Tibial nerve (tissue), 4 donors: ENCODE measurements around the gene CFAP52. TPM values are rescaled to one million over a fixed set of nuclear protein-coding genes. Genes with fewer than 3 reads are reported as not detected.

Experiments used
- DNase-seq, 2 donors: peaks; one replicate each; pipeline ENCODE4 v3.0.0-alpha.2; 2019; ENCODE audit warnings: low spot score in 2 of 2
- H3K27ac ChIP-seq, 4 donors: fragments of 200-600 bp; sonication (generic) in 3 of 4; one replicate each; pipeline ENCODE4 v1.5.1; 2017 to 2019; ENCODE audit warnings: mild to moderate bottlenecking in 1 of 4
- H3K27me3 ChIP-seq, 2 donors: fragments of 200-600 bp; sonication (generic) in 1 of 2; one replicate each; pipeline versions ENCODE4 v1.5.1 to v1.6.0; 2017 to 2019
- H3K36me3 ChIP-seq, 3 donors: fragments of 200-600 bp; sonication (generic); one replicate each; pipeline ENCODE4 v1.5.1; 2018 to 2019
- H3K4me1 ChIP-seq, 4 donors: fragments of 200-600 bp; sonication (generic) in 3 of 4; one replicate each; pipeline ENCODE4 v1.5.1; 2017 to 2019
- H3K4me3 ChIP-seq, 4 donors: fragments of 200-600 bp; sonication (generic) in 3 of 4; one replicate each; pipeline ENCODE4 v1.5.1; 2017 to 2019; ENCODE audit warnings: mild to moderate bottlenecking in 1 of 4, moderate library complexity in 1 of 4
- H3K9me3 ChIP-seq, 4 donors: fragments of 200-600 bp; sonication (generic) in 3 of 4; one replicate each; pipeline ENCODE4 v1.5.1; 2017 to 2019
- EP300 ChIP-seq, 2 donors: sonication (generic); formaldehyde crosslinking; IDR thresholded peaks; one replicate each; pipeline ENCODE4 v1.6.1; 2017; ENCODE audit warnings: antibody characterized with exemption in 2 of 2, mild to moderate bottlenecking in 1 of 2
- POLR2A ChIP-seq, 2 donors: fragments of 450-650 bp; IDR thresholded peaks; one replicate each; pipeline ENCODE4 v1.6.1; 2017; ENCODE audit warnings: antibody characterized with exemption in 2 of 2, mild to moderate bottlenecking in 2 of 2, moderate library complexity in 2 of 2
- WGBS, 2 donors: methylation state at CpG; one replicate each; pipeline ENCODE4 v1.1.5; 2018; 5-methylcytosine and 5-hydroxymethylcytosine counted together
- total RNA-seq, 4 donors: library from RNA; depleted of rRNA; stranded (reverse); fragments of >200 nt; gene quantifications; one replicate each; pipeline ENCODE4 v1.1.0, GENCODE V29; 2016
- TF ChIP-seq, protein P1 (sequence below), 5 experiments: fragments of 200-600 bp in 3 of 5; fragments of 450-650 bp in 2 of 5; sonication (generic) in 3 of 5; IDR thresholded peaks; one replicate each; pipeline ENCODE4 v1.5.1; 2016 to 2019; ENCODE audit warnings: antibody characterized with exemption in 5 of 5, mild to moderate bottlenecking in 3 of 5, moderate library complexity in 2 of 5

The CFAP52 gene
- total RNA-seq, 4 donors from 2014 or later = 0.22 to 1.6 (median 0.30) TPM; not detected in 1

DNA sequence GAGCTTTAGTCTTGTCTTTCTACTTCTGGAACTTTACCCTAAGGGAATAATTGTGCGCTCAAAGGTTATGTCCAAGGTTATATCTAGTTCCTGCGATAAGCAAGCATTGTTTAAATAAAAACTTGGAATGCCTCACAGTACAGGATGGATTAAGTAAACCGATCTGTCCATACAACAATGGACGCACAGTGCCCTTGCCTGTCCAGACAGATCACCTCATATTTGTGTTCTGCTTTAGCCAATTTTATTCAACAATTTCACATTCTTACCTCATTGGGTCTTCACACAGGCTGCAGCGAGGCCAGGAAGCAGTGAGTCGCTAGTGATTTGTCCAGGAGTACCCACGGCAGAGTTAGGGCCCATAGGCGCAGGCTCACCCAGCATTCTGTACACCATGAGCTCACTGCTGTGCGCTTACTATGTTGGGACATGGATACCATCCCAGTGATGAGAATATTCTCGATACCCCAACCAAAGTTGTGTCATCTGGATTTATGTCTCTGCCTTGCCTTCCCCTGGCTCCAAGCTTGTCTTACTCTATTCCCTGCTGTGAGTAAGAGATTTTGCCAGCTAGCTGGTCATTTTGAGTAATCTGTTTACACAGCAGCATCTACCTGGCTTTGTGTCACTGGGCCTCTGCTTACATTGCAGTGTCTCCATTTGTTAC lies 108.6 kb downstream of the CFAP52 start:
- no peak for TF ChIP-seq POLR2A (IDR thresholded peaks at IDR 0.05)
- no peak for TF ChIP-seq EP300 (IDR thresholded peaks at IDR 0.05)
- TF ChIP-seq, protein P1, sequence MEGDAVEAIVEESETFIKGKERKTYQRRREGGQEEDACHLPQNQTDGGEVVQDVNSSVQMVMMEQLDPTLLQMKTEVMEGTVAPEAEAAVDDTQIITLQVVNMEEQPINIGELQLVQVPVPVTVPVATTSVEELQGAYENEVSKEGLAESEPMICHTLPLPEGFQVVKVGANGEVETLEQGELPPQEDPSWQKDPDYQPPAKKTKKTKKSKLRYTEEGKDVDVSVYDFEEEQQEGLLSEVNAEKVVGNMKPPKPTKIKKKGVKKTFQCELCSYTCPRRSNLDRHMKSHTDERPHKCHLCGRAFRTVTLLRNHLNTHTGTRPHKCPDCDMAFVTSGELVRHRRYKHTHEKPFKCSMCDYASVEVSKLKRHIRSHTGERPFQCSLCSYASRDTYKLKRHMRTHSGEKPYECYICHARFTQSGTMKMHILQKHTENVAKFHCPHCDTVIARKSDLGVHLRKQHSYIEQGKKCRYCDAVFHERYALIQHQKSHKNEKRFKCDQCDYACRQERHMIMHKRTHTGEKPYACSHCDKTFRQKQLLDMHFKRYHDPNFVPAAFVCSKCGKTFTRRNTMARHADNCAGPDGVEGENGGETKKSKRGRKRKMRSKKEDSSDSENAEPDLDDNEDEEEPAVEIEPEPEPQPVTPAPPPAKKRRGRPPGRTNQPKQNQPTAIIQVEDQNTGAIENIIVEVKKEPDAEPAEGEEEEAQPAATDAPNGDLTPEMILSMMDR (IDR thresholded peaks at IDR 0.05) = no peak
- Histone ChIP-seq H3K9me3 (peaks cover 0 to 6% (median 0%) of the 10 kb centered on the region in 4 donors), H3K27ac (no peak overlapping the region), H3K4me3 (no peak overlapping the region), H3K4me1 (no peaks in the 10 kb centered on the region), H3K36me3 (no peaks in the 10 kb centered on the region), H3K27me3 (no peaks in the 10 kb centered on the region)
- 82 to 89% methylated on average over 10 of the region's 10 CpGs for WGBS, 2 donors
- no peak for DNase-seq

Other genes with a start within 250 kb of the CFAP52 start
- 10 to 100 TPM; 57.7 to 97.2 (median 69.1) TPM for gene STX8, start 822 bp upstream of the CFAP52 start, total RNA-seq
- gene USP43, start 68.9 kb downstream of the CFAP52 start, total RNA-seq = under 1 TPM; 0.20 to 0.84 (median 0.26) TPM
- not detected for gene DHRS7C, start 214.9 kb downstream of the CFAP52 start, total RNA-seq
- gene GSG1L2, start 245.4 kb downstream of the CFAP52 start, total RNA-seq = not detected
- gene GLP2R, start 249.3 kb downstream of the CFAP52 start, total RNA-seq = under 1 TPM in 3 of 4 donors, not detected in 1; 0.21 to 0.87 (median 0.59) TPM